HFF-Myc (cell line): ENCODE results near the gene GJC1.
"Not testable (repeated sequence)": the region's sequence is repeated elsewhere in the genome, so short reads cannot be mapped to it uniquely, and the experiment has no call there.

ENCODE experiments used
- DNase-seq: peaks from one replicate; pipeline ENCODE4 v3.0.0-alpha.2; 2011; ENCODE audit warnings: low read depth; ENCODE audit errors: extremely low read depth
- H3K4me3 ChIP-seq: replicated peaks from 2 replicates; pipeline ENCODE4 v1.5.1; 2011; ENCODE audit warnings: low read depth, mild to moderate bottlenecking, control low read depth, low read length
- CTCF ChIP-seq: IDR thresholded peaks from 2 replicates; pipeline ENCODE4 v1.5.1; 2012; ENCODE audit warnings: mild to moderate bottlenecking, low read depth, low read length, control low read depth; ENCODE audit errors: missing control alignments

The GJC1 gene

GRCh38 chr17:44826123-44826790 is 3.8 kb downstream of the GJC1 start:
- TF ChIP-seq CTCF, result no peak

GRCh38 chr17:44825236-44825635 is 4.9 kb downstream of the GJC1 start:
- not testable (repeated sequence) for H3K4me3 ChIP-seq, DNase-seq

More at GRCh38 chr17:44826123-44826790, 3.8 kb downstream of the GJC1 start:
- no peak overlapping the region for H3K4me3 ChIP-seq
- no peak for DNase-seq

- H3K4me3 ChIP-seq, result no peak overlapping the region
- no peak for TF ChIP-seq CTCF
- peak; percentile 75 for DNase-seq
Observed at GRCh38 chr17:44820631-44821212, 9.4 kb downstream of the GJC1 start.

- H3K4me3 ChIP-seq, DNase-seq: not testable (repeated sequence)
Observed at GRCh38 chr17:44818508-44818907, 11.6 kb downstream of the GJC1 start.

GRCh38 chr17:44812263-44812662 is 17.8 kb downstream of the GJC1 start:
- no peak for DNase-seq
- TF ChIP-seq CTCF, result no peak
- no peak overlapping the region for H3K4me3 ChIP-seq

- not testable (repeated sequence) for DNase-seq, H3K4me3 ChIP-seq
Observed at GRCh38 chr17:44808656-44809388, 21.3 kb downstream of the GJC1 start.

GRCh38 chr17:44808156-44808555 is 21.9 kb downstream of the GJC1 start:
- no peak for TF ChIP-seq CTCF
- no peak overlapping the region for H3K4me3 ChIP-seq
- no peak for DNase-seq

- peak; percentile 59 for DNase-seq
- no peak overlapping the region for H3K4me3 ChIP-seq
- TF ChIP-seq CTCF, result no peak
Observed at GRCh38 chr17:44807817-44808155, 22.3 kb downstream of the GJC1 start.
